DMS79 treated with DMSO at 0.1 percent for 48 hours (cell line): Measurements from ENCODE around the gene TBX4.
A peak's percentile ranks its signal among the peaks of the same experiment; 100 is the strongest.

ENCODE experiments used
- DNase-seq: peaks from one replicate; lab custom pipeline; 2025; lab: John Stamatoyannopoulos, UW

TBX4 gene

DNA sequence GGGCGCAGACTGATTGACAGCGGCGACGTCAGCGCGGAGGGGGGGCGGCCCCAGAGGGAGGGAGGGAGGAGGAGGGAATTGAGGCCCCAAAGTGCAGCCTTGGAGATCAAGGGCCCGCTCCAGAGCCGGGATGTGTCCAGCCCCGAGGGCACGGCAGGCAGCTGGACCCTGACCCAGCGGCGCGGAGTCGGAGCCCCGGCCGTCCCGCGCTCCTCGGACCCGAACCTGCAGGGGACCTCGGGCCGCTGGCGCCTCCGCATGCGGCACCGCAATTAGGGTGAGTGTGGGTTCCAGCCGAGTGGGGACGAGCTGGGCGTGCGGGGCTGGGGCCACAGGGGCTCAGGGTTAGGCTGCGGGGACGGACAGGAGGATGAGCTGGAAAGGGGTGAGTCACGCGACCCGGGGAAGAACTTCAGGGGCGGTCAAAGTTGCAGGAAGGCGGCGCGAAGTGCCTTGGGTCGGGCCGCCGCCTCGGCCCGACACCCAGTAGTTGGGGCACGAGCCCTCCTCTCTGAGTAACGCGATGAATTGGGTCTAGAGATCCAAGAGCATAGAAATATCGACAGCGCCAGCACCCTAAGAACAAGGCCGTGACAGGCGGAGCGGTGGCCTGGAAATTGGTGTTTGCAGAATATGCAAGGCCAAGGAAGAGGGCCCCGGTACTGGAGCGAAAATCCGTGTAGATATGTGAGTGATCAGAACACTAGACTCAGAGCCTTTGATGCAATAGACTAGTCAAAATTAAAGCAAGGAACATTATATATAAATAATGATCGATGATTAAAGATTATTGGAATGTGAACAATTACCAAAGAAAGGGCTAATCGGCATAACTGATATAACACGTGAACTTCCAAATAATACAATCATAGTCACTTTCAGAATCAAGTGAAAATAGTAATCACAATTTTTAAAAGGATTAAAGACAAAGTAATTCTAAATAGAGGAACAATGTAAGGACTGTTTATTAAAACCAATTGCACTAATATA, at the start of gene TBX4:
TBX4 (plus strand) TSS at position 122 of the 990 bp plus-strand sequence. CDS start 4,069 bp downstream, outside the sequence.
- DNase-seq = no peak

DNA sequence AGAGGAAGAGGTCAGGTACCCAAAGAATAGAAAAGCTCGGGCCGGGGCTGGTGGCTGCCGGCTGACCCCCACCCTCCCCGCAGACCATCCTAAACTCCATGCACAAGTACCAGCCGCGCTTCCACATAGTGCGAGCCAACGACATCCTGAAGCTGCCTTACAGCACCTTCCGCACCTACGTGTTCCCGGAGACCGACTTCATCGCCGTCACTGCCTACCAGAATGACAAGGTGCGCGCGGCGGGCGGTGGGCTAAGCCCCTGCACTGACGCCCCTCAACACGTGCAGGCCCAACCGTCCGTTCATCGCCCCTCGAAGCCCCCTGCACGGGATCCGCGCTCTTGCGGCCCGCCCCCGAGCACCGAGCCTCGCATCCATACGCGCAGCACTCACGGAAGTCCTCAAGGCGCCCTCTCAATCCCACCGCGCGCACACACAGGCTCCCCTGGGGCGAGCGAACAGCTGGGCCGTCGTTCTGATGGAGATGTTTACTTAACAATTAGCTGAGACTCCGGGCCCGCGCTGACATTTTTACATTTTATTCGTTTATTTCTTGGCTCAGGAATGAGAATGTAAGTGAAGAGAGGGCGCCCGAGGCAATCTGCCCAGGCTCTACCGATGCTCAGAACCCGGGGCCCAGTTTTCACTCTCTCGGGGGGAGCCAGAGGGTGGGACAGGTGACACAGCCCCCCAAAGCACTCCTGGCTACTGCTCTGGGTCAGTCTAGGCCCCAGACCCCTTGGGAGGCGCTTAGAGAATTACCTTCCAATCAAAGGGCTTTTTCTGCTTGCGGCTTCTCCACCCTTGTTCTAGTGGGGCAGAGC, 49.0 kb upstream of the TBX4 start:
- DNase-seq = peak; percentile 58

- DNase-seq = no peak
These were observed 48.2 kb upstream of the TBX4 start for GRCh38 chr17:61403801-61404662.

DNA sequence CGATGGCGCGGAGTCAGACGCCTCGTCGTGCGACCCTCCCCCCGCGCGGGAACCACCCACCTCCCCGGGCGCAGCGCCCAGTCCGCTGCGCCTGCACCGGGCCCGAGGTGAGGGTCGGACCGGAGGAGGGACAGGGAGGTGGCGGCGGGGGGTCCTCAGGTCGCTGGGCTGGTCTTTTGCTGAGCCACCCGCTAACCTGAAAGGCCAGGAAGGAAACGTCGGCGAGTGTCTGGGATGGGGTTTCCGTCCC, 47.6 kb upstream of the TBX4 start:
- DNase-seq = no peak

DNA sequence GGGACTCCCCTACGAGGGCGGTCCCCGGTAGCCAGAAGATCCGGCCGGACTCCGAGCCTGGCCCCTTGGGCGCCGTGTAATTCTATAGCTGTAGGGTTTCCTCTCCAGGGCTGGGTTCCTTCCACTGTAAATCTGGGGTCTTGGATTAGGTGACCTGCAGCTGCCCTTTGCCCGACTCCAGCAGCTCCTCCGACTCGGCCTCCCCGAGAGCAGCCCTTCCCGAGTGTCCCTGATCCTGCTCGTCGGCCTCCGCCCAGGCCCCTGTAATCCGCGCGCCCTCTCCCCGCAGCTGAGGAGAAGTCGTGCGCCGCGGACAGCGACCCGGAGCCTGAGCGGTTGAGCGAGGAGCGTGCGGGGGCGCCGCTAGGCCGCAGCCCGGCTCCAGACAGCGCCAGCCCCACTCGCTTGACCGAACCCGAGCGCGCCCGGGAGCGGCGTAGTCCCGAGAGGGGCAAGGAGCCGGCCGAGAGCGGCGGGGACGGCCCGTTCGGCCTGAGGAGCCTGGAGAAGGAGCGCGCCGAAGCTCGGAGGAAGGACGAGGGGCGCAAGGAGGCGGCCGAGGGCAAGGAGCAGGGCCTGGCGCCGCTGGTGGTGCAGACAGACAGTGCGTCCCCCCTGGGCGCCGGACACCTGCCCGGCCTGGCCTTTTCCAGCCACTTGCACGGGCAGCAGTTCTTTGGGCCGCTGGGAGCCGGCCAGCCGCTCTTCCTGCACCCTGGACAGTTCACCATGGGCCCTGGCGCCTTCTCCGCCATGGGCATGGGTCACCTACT, 47.1 kb upstream of the TBX4 start:
- no peak for DNase-seq

- no peak for DNase-seq
These were observed 46.3 kb upstream of the TBX4 start for GRCh38 chr17:61405686-61406536.

- no peak for DNase-seq
These were observed 45.7 kb upstream of the TBX4 start for GRCh38 chr17:61406537-61406845.

GRCh38 chr17:61406971-61407911, 45.0 kb upstream of the TBX4 start:
- DNase-seq = no peak

DNA sequence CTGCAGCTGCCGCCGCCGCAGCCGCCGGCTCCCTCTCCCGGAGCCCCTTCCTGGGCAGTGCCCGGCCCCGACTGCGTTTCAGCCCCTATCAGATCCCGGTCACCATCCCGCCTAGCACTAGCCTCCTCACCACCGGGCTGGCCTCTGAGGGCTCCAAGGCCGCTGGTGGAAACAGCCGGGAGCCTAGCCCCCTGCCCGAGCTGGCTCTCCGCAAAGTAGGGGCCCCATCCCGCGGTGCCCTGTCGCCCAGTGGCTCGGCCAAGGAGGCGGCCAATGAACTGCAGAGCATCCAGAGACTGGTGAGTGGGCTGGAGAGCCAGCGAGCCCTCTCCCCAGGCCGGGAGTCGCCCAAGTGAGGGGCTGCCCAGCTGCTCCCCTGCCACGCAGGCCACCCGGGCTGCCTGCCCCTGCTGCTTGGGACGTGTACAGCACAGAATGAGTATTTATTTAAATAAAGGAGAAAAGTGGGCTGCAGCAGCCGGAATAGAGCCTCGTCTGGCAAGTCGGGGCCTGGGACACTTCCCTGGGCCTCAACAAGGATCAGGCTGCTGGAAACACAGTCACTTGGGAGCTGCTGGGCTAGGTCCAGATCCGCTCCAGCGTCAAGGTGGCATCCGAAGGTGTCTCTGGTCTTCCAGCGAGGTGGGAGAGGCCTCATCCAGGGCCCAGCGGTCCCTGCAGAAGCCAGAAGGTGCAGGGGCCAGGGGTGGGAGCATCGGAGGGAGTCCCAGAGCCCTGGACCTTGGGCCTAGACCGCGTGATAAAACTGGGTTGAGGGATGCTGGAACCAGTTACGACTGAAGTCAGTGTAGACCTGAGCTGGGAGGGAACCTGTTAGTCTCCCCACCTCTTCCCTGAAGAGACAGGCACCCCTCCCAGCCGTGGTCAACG, 43.8 kb upstream of the TBX4 start:
- no peak for DNase-seq

GRCh38 chr17:61409301-61410112, 42.7 kb upstream of the TBX4 start:
- no peak for DNase-seq

- DNase-seq = no peak
These were observed 41.8 kb upstream of the TBX4 start for GRCh38 chr17:61410141-61411010.

GRCh38 chr17:61411011-61411260, 41.3 kb upstream of the TBX4 start:
- no peak for DNase-seq

DNA sequence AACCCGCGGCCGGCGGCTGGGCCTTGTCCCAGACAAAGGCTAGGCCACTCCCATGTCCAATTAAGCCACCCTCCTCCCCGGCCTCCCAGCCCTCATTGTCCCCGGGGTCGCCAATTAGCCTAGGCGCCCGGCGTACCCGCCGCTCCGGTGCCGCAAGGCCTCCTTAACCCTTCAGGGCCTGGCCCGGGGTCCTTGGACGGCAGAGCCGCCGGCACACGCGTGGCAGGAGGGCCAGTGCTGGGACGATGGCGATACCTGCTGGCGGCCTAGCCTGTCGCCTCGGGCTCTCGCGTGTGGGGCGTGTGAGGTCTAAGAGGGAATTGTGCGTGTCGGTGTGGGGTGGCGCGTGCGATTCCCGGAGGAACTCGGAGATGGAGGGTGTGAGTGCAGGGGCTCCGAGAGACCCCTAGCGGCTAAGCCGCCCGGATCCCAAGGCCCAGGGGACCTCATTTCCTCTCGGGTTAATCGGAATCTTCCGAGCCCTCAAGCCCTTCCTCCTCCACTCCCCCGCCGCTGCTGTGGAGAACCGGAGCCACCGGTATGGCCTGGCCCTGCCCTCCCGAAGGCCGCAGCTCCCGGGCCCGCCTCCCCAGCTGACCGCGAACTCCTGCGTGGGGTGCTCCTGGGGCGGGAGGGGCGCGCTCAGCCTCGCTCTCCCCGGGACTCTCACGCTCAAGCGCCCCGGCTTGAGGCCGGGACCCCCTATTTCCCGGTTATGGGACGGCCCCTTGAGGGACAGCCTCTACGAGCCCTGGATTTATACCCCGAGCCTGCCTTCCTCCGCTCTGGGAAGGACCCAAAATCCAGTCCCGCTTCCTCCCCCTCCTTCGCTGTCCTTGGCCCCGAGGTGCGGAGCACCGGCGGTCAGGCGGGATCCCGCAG, 40.7 kb upstream of the TBX4 start:
- DNase-seq = no peak

DNA sequence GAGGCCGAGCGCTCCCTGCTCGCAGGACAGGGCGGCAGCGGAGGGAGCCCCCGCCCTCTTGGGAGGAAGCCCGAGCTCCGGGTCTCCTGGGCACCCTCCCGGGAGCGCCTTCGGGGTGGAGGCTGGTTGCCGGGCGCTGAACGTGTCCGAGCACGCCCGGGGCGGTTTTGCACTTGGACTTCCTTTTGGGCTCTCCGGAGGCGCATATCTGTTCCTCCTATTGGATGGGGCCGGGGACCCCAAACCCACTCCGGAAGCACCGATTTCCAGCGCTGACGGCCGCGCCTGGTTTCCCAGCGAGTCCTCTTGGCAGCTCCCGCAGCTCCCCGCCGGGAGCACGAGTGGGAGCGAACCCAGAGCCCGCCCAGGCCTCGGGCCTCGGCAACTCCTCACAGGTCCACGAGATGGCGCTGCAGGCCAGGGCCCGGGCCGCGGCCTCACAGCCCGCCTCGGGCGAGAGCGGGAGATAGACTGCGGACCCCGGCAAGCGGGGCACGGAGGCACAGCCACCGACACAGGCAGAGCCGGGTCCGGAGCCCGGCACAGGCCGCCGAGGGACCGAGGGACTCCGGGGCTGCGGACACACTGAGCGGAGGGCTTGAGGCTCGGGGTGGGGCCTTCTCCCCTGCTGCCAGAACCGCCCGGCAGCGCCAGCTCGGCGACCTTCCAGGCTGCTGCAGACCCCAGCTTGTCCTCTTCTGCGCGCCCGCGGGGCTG, 39.9 kb upstream of the TBX4 start:
- peak; percentile 56 for DNase-seq
